Stimulated activated effector memory CD8-positive, alpha-beta T cell treated with anti-CD3 and anti-CD28 coated beads, Interleukin-12 subunit alpha, Interleukin-12 subunit beta, amount 100 ng/mL, for 72 hours (primary cell): ENCODE data around the gene OR4S2.

Source experiments
- ATAC-seq: fragments of 150-1000 bp; cut with Tn5 transposase; 2 replicates; pipeline ENCODE4 v1.10.0; 2021
- DNase-seq, 2 donors: peaks; one replicate each; pipeline ENCODE4 v3.0.0; 2021 to 2022; ENCODE audit warnings: low spot score in 2 of 2
- H3K27ac Mint-ChIP-seq: one replicate; pipeline ENCODE4 v1.8.0; 2022; ENCODE audit warnings: mild to moderate bottlenecking, mixed read lengths
- H3K36me3 Mint-ChIP-seq: one replicate; pipeline ENCODE4 v1.8.0; 2022; ENCODE audit warnings: mild to moderate bottlenecking, mixed read lengths
- H3K4me1 Mint-ChIP-seq: one replicate; pipeline ENCODE4 v1.8.0; 2022; ENCODE audit warnings: mixed read lengths
- H3K4me3 Mint-ChIP-seq: one replicate; pipeline ENCODE4 v1.8.0; 2022; ENCODE audit warnings: mild to moderate bottlenecking, mixed read lengths
- H3K9me3 Mint-ChIP-seq: one replicate; pipeline ENCODE4 v1.8.0; 2022; ENCODE audit warnings: mixed read lengths

The OR4S2 gene

GRCh38 chr11:55648027-55648426 is at the start of gene OR4S2:
Gene OR4S2, plus strand, starts transcription at chr11:55648327. Its CDS starts 2,577 bp downstream, at chr11:55650904.
- no peak within 1 kb of the TSS for H3K27ac Mint-ChIP-seq
- DNase-seq (no peak), ATAC-seq (no peak)
- no peak within 1 kb of the TSS for H3K4me3 Mint-ChIP-seq
- H3K9me3 Mint-ChIP-seq: peaks cover 14% of the 10 kb centered on the region
- H3K36me3 Mint-ChIP-seq: no peaks in the 10 kb centered on the region
- H3K4me1 Mint-ChIP-seq: no peaks in the 10 kb centered on the region

GRCh38 chr11:55607545-55607944 is 40.6 kb upstream of the OR4S2 start, which contains the start of gene OR4C11:
Gene OR4C11, minus strand, starts transcription at chr11:55607645. Its CDS starts 3,272 bp downstream, at chr11:55604373.
- no peak for DNase-seq
- H3K9me3 Mint-ChIP-seq: peaks cover 18% of the 10 kb centered on the region

GRCh38 chr11:55624531-55624930 is 23.6 kb upstream of the OR4S2 start:
- Mint-ChIP-seq H3K4me3 (no peak overlapping the region), H3K9me3 (peaks cover 29% of the 10 kb centered on the region), H3K27ac (no peak overlapping the region), H3K4me1 (no peaks in the 10 kb centered on the region), H3K36me3 (no peaks in the 10 kb centered on the region)
- ATAC-seq (no peak), DNase-seq (no peak)

More at GRCh38 chr11:55607545-55607944, 40.6 kb upstream of the OR4S2 start, which contains the start of gene OR4C11:
- Mint-ChIP-seq H3K4me1 (no peaks in the 10 kb centered on the region), H3K36me3 (no peaks in the 10 kb centered on the region), H3K27ac (no peak within 1 kb of the TSS), H3K4me3 (no peak within 1 kb of the TSS)
- ATAC-seq: no peak

GRCh38 chr11:55634813-55635212 is 13.3 kb upstream of the OR4S2 start, which contains the start of gene OR4P4:
Gene OR4P4, plus strand, starts transcription at chr11:55635113.
- no peak for DNase-seq
- no peak within 1 kb of the TSS for H3K4me3 Mint-ChIP-seq
- ATAC-seq: no peak
- H3K9me3 Mint-ChIP-seq: peaks cover 16% of the 10 kb centered on the region
- H3K27ac Mint-ChIP-seq: no peak within 1 kb of the TSS
- H3K36me3 Mint-ChIP-seq: no peaks in the 10 kb centered on the region
- no peaks in the 10 kb centered on the region for H3K4me1 Mint-ChIP-seq

GRCh38 chr11:55652560-55652959 is 4.4 kb downstream of the OR4S2 start:
- ATAC-seq (no peak), DNase-seq (no peak)
- Mint-ChIP-seq H3K4me1 (no peaks in the 10 kb centered on the region), H3K9me3 (peaks cover 14% of the 10 kb centered on the region), H3K36me3 (no peaks in the 10 kb centered on the region), H3K27ac (no peak overlapping the region), H3K4me3 (no peak overlapping the region)

- Mint-ChIP-seq H3K36me3 (no peaks in the 10 kb centered on the region), H3K27ac (no peak overlapping the region), H3K4me3 (no peak overlapping the region), H3K9me3 (peaks cover 23% of the 10 kb centered on the region), H3K4me1 (no peaks in the 10 kb centered on the region)
- ATAC-seq (no peak), DNase-seq (no peak)
Observed at GRCh38 chr11:55655096-55655495, 7.0 kb downstream of the OR4S2 start.

GRCh38 chr11:55658031-55658573 is 10.0 kb downstream of the OR4S2 start:
- no peaks in the 10 kb centered on the region for H3K4me1 Mint-ChIP-seq
- H3K36me3 Mint-ChIP-seq: no peaks in the 10 kb centered on the region
- no peak overlapping the region for H3K27ac Mint-ChIP-seq
- H3K4me3 Mint-ChIP-seq: no peak overlapping the region
- ATAC-seq (peak; percentile 24), DNase-seq (no peak)
- H3K9me3 Mint-ChIP-seq: peaks cover 27% of the 10 kb centered on the region

- Mint-ChIP-seq H3K4me3 (no peak overlapping the region), H3K9me3 (peaks cover 28% of the 10 kb centered on the region), H3K36me3 (no peaks in the 10 kb centered on the region), H3K27ac (no peak overlapping the region), H3K4me1 (no peaks in the 10 kb centered on the region)
- ATAC-seq (no peak), DNase-seq (no peak)
Observed at GRCh38 chr11:55658608-55659007, 10.5 kb downstream of the OR4S2 start.

GRCh38 chr11:55661901-55662300 is 13.8 kb downstream of the OR4S2 start, which contains the start of gene OR4C6:
Gene OR4C6, plus strand, starts transcription at chr11:55662201. Its CDS starts 2,966 bp downstream, at chr11:55665167.
- no peak within 1 kb of the TSS for H3K27ac Mint-ChIP-seq
- no peak for ATAC-seq

GRCh38 chr11:55669376-55669775 is 21.2 kb downstream of the OR4S2 start:
- ATAC-seq: no peak
- no peak for DNase-seq
- H3K4me1 Mint-ChIP-seq: no peaks in the 10 kb centered on the region
- no peak overlapping the region for H3K4me3 Mint-ChIP-seq
- H3K36me3 Mint-ChIP-seq: no peaks in the 10 kb centered on the region
- no peak overlapping the region for H3K27ac Mint-ChIP-seq
- H3K9me3 Mint-ChIP-seq: peaks cover 16% of the 10 kb centered on the region

More at GRCh38 chr11:55661901-55662300, 13.8 kb downstream of the OR4S2 start, which contains the start of gene OR4C6:
- no peaks in the 10 kb centered on the region for H3K36me3 Mint-ChIP-seq
- no peak within 1 kb of the TSS for H3K4me3 Mint-ChIP-seq
- no peak for DNase-seq
- H3K4me1 Mint-ChIP-seq: no peaks in the 10 kb centered on the region
- H3K9me3 Mint-ChIP-seq: peaks cover 33% of the 10 kb centered on the region

GRCh38 chr11:55673860-55674259 is 25.7 kb downstream of the OR4S2 start:
- Mint-ChIP-seq H3K4me1 (no peaks in the 10 kb centered on the region), H3K4me3 (no peak overlapping the region), H3K9me3 (peaks cover 6% of the 10 kb centered on the region), H3K36me3 (no peaks in the 10 kb centered on the region), H3K27ac (no peak overlapping the region)
- no peak for ATAC-seq
- no peak for DNase-seq

- H3K4me3 Mint-ChIP-seq: no peak overlapping the region
Observed at GRCh38 chr11:55697817-55698216, 49.7 kb downstream of the OR4S2 start.

GRCh38 chr11:55701429-55701828 is 53.3 kb downstream of the OR4S2 start:
- Mint-ChIP-seq H3K27ac (no peak overlapping the region), H3K4me3 (no peak overlapping the region), H3K36me3 (no peaks in the 10 kb centered on the region), H3K9me3 (peaks cover 22% of the 10 kb centered on the region), H3K4me1 (no peaks in the 10 kb centered on the region)
- no peak for ATAC-seq
- DNase-seq: no peak

More at GRCh38 chr11:55697817-55698216, 49.7 kb downstream of the OR4S2 start:
- H3K4me1 Mint-ChIP-seq: no peaks in the 10 kb centered on the region
- ATAC-seq (no peak), DNase-seq (no peak)
- H3K27ac Mint-ChIP-seq: no peak overlapping the region
- H3K36me3 Mint-ChIP-seq: no peaks in the 10 kb centered on the region
- H3K9me3 Mint-ChIP-seq: peaks cover 6% of the 10 kb centered on the region
